Panc1 (cell line): ENCODE data around the gene PLEKHN1. TPM values are rescaled to one million over a fixed set of nuclear protein-coding genes. Genes with fewer than 3 reads are reported as not detected.

Experiments
- ATAC-seq: fragments of 200-7000 bp; cut with Tn5 transposase; 2 replicates; pipeline ENCODE4 v1.9.1; 2020; ENCODE audit warnings: mild to moderate bottlenecking, moderate library complexity
- BruUV-seq: library from RNA; stranded (reverse); fragments of 400-500 nt; replicated peaks from 2 replicates; lab custom pipeline; 2021; lab: Mats Ljungman, UMichigan
- CTCF ChIA-PET: fragments of 300-600 bp; sonication (Branson Sonifier 250); formaldehyde crosslinking; loops from one replicate; lab custom pipeline; 2022; ENCODE audit warnings: antibody characterized with exemption; lab: Charles Lee
- POLR2A ChIA-PET: fragments of 300-600 bp; sonication (Branson Sonifier 250); formaldehyde crosslinking; loops from one replicate; lab custom pipeline; 2022; ENCODE audit warnings: antibody characterized with exemption; lab: Charles Lee
- DNase-seq: peaks from one replicate; pipeline ENCODE4 v3.0.0-alpha.2; 2010; ENCODE audit warnings: low read depth, low spot score
- H3K27ac ChIP-seq: 2 replicates; pipeline ENCODE4 v1.5.1; 2011; ENCODE audit warnings: mild to moderate bottlenecking, low read length, inconsistent platforms
- H3K27me3 ChIP-seq: fragments of 200-500 bp; sonication (Bioruptor generic); 2 replicates; pipeline ENCODE4 v1.6.0; 2014; ENCODE audit warnings: low read length, inconsistent platforms; ENCODE audit not compliant: control insufficient read depth, insufficient read depth
- H3K36me3 ChIP-seq: fragments of 200-500 bp; sonication (Bioruptor generic); 2 replicates; pipeline ENCODE4 v1.5.1; 2014; ENCODE audit warnings: inconsistent platforms, mild to moderate bottlenecking, low read length, moderate library complexity; ENCODE audit not compliant: control insufficient read depth, insufficient read depth
- H3K4me1 ChIP-seq: 2 replicates; pipeline ENCODE4 v1.5.1; 2011; ENCODE audit warnings: inconsistent platforms, mild to moderate bottlenecking, low read length, moderate library complexity; ENCODE audit not compliant: control insufficient read depth, insufficient read depth
- H3K4me3 ChIP-seq, 2 experiments: 2 replicates each; pipeline ENCODE4 v1.5.1; 2011 to 2012; ENCODE audit warnings: low read depth in 2 of 2, low read length in 2 of 2, mild to moderate bottlenecking in 2 of 2, inconsistent platforms in 1 of 2, moderate library complexity in 1 of 2
- H3K9me3 ChIP-seq: fragments of 200-500 bp; sonication (Bioruptor generic); 2 replicates; pipeline ENCODE4 v1.5.1; 2014; ENCODE audit warnings: low read depth, mild to moderate bottlenecking, inconsistent platforms, low read length, moderate library complexity; ENCODE audit not compliant: control insufficient read depth, insufficient read depth
- POLR2AphosphoS5 ChIP-seq: IDR thresholded peaks from 2 replicates; pipeline ENCODE4 v1.6.1; 2012; ENCODE audit warnings: mild to moderate bottlenecking, low read depth, low read length, moderate library complexity
- SIN3A ChIP-seq: IDR thresholded peaks from 2 replicates; pipeline ENCODE4 v1.6.1; 2012; ENCODE audit warnings: low read depth, mild to moderate bottlenecking, low read length, moderate library complexity, borderline replicate concordance; ENCODE audit not compliant: insufficient read depth
- TCF7L2 ChIP-seq: IDR thresholded peaks from 2 replicates; pipeline ENCODE4 v1.6.1; 2011; ENCODE audit warnings: mild to moderate bottlenecking, low read depth, low read length, inconsistent platforms
- in situ Hi-C: cut with HindIII; loops from 2 replicates; pipeline ENCODE4 v1.10.0; 2016; ENCODE audit warnings: low sequenced_read_pairs, low pct_unique_long_range_greater_than_20kb
- intact Hi-C: fragments of 100-400 bp; cut with micrococcal nuclease; formaldehyde crosslinking; loops from one replicate; pipeline ENCODE4 v1.10.0; 2022; ENCODE audit not compliant: unreplicated experiment
- total RNA-seq: library from RNA; stranded (reverse); gene quantifications from one replicate; pipeline ENCODE4 v1.2.1, GENCODE V29; 2021; ENCODE audit not compliant: unreplicated experiment
- TF ChIP-seq, protein P1 (sequence below), 2 experiments: IDR thresholded peaks; 2 replicates each; pipeline ENCODE4 v1.6.1; 2011 to 2012; ENCODE audit warnings: low read depth in 2 of 2, control low read depth in 1 of 2, low read length in 1 of 2, mild to moderate bottlenecking in 1 of 2, moderate library complexity in 1 of 2; ENCODE audit not compliant: insufficient read depth in 1 of 2
- TF ChIP-seq, protein P2 (sequence below): fragments of 450-650 bp; IDR thresholded peaks from 2 replicates; pipeline ENCODE4 v1.5.1; 2017; ENCODE audit warnings: mild to moderate bottlenecking

Gene PLEKHN1
- total RNA-seq, 1 experiment from 2014 or later: 9.8 TPM

DNA sequence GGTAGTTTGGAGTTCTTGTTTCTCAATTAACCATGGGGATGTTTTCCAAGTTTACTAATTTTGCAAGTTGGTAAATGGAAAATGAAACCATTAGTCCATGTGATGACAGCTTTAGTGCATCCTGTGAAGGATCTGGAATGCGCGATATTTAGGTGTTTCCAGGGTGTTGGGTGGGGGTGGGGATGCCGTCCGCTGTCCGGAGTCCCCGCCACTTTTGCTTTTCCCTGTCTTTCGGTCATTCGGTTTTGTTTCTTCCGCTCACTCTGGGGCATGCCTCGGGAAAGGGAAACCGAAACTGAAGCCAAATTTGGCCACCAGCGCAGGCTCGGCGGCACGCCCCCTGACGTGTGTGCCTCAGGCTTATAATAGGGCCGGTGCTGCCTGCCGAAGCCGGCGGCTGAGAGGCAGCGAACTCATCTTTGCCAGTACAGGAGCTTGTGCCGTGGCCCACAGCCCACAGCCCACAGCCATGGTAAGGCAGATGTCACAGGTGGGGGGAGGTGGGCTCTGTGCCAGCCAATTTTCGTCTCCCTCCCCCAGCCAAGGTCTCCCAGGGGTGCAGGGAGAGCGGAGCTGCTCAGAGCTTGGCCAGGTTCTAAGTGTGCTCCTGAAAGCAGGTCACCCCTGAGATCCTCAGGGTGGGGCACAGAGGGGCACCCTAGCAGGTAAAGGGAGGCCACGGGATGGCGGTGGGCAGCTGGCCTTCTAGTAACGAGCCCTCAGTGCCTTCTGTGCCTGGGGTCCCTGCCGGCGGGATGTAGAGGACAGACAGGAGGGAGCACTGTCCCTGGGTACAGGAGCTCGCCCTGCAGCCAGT, 47.0 kb downstream of the PLEKHN1 start, which contains the start of gene ISG15:
TSS of gene ISG15 (plus strand) at position 393 of the 817 bp plus-strand sequence. CDS start at position 470, 77 bp downstream.
- POLR2A ChIA-PET: interaction anchor here (0.7 to 1.2 kb wide), 2 partner anchors 12 to 39 kb away, joined by 3 to 8 read pairs; no protein-coding TSS in a partner anchor
- no TSS peak for BruUV-seq
- in situ Hi-C loops: no loop called here

DNA sequence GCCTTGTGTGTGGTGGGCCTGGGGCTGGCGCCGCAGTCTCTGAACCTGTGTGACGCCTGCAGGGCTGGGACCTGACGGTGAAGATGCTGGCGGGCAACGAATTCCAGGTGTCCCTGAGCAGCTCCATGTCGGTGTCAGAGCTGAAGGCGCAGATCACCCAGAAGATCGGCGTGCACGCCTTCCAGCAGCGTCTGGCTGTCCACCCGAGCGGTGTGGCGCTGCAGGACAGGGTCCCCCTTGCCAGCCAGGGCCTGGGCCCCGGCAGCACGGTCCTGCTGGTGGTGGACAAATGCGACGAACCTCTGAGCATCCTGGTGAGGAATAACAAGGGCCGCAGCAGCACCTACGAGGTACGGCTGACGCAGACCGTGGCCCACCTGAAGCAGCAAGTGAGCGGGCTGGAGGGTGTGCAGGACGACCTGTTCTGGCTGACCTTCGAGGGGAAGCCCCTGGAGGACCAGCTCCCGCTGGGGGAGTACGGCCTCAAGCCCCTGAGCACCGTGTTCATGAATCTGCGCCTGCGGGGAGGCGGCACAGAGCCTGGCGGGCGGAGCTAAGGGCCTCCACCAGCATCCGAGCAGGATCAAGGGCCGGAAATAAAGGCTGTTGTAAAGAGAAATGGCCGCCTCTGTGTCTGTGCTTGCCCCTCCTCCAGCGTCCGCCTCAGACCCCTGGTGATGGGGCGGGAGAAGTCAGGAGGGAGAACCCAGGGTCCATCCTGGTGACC, 47.8 kb downstream of the PLEKHN1 start:
- Histone ChIP-seq H3K4me1 (peaks cover 10% of the 10 kb centered on the region), H3K27me3 (no peaks in the 10 kb centered on the region), H3K9me3 (no peaks in the 10 kb centered on the region), H3K36me3 (no peaks in the 10 kb centered on the region; the same call in 1 of the 2 replicates), H3K4me3 (peak overlapping the region; percentile 66 to 83), H3K27ac (peak overlapping the region; percentile 87)
- ChIA-PET POLR2A (interaction anchor here (0.6 to 1.2 kb wide), 2 partner anchors 13 to 78 kb away, joined by 3 to 8 read pairs; no protein-coding TSS in a partner anchor), CTCF (interaction anchor here (1.0 to 1.8 kb wide), 6 partner anchors 11 to 278 kb away, joined by 3 to 11 read pairs (median 4); no protein-coding TSS in a partner anchor)
- no peak for TF ChIP-seq TCF7L2
- TF ChIP-seq POLR2AphosphoS5: no peak
- 0 out of 2 replicates have a peak, but pooled peaks have one; percentile 52 for TF ChIP-seq SIN3A
- TF ChIP-seq, protein P1, sequence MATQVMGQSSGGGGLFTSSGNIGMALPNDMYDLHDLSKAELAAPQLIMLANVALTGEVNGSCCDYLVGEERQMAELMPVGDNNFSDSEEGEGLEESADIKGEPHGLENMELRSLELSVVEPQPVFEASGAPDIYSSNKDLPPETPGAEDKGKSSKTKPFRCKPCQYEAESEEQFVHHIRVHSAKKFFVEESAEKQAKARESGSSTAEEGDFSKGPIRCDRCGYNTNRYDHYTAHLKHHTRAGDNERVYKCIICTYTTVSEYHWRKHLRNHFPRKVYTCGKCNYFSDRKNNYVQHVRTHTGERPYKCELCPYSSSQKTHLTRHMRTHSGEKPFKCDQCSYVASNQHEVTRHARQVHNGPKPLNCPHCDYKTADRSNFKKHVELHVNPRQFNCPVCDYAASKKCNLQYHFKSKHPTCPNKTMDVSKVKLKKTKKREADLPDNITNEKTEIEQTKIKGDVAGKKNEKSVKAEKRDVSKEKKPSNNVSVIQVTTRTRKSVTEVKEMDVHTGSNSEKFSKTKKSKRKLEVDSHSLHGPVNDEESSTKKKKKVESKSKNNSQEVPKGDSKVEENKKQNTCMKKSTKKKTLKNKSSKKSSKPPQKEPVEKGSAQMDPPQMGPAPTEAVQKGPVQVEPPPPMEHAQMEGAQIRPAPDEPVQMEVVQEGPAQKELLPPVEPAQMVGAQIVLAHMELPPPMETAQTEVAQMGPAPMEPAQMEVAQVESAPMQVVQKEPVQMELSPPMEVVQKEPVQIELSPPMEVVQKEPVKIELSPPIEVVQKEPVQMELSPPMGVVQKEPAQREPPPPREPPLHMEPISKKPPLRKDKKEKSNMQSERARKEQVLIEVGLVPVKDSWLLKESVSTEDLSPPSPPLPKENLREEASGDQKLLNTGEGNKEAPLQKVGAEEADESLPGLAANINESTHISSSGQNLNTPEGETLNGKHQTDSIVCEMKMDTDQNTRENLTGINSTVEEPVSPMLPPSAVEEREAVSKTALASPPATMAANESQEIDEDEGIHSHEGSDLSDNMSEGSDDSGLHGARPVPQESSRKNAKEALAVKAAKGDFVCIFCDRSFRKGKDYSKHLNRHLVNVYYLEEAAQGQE (IDR thresholded peaks at IDR 0.05; ENCODE audit: insufficient read depth in 1 of 2, low read depth in 2 of 2, low read length in 1 of 2): no peak
- TF ChIP-seq, protein P2, sequence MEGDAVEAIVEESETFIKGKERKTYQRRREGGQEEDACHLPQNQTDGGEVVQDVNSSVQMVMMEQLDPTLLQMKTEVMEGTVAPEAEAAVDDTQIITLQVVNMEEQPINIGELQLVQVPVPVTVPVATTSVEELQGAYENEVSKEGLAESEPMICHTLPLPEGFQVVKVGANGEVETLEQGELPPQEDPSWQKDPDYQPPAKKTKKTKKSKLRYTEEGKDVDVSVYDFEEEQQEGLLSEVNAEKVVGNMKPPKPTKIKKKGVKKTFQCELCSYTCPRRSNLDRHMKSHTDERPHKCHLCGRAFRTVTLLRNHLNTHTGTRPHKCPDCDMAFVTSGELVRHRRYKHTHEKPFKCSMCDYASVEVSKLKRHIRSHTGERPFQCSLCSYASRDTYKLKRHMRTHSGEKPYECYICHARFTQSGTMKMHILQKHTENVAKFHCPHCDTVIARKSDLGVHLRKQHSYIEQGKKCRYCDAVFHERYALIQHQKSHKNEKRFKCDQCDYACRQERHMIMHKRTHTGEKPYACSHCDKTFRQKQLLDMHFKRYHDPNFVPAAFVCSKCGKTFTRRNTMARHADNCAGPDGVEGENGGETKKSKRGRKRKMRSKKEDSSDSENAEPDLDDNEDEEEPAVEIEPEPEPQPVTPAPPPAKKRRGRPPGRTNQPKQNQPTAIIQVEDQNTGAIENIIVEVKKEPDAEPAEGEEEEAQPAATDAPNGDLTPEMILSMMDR: no peak
- in situ Hi-C loops: no loop called here
- DNase-seq: no peak
- ATAC-seq: peak; percentile 69
- intact Hi-C loops: loop anchor here (10.0 kb wide), 1 partner anchor 51 kb away; no protein-coding TSS in a partner anchor
- BruUV-seq: TSS peak; percentile 100

More for the DNA sequence above, 47.0 kb downstream of the PLEKHN1 start, which contains the start of gene ISG15:
- intact Hi-C loops: loop anchor here (10.0 kb wide), 1 partner anchor 51 kb away; no protein-coding TSS in a partner anchor
- Histone ChIP-seq H3K4me3 (peak within 1 kb of the TSS; percentile 66 to 83), H3K36me3 (no peaks in the 10 kb centered on the region; the same call in 1 of the 2 replicates), H3K4me1 (peaks cover 10% of the 10 kb centered on the region), H3K27me3 (no peaks in the 10 kb centered on the region), H3K27ac (peak within 1 kb of the TSS; percentile 87), H3K9me3 (no peaks in the 10 kb centered on the region)
- ATAC-seq: peak; percentile 89
- peak; percentile 67 for DNase-seq
- CTCF ChIA-PET: interaction anchor here (0.7 to 1.8 kb wide), 5 partner anchors 11 to 279 kb away, joined by 3 to 11 read pairs (median 5); no protein-coding TSS in a partner anchor
- TF ChIP-seq TCF7L2 (no peak), POLR2AphosphoS5 (peak; percentile 56; the same call in 1 of the 2 replicates), SIN3A (peak; percentile 69; the same call in 1 of the 2 replicates)
- TF ChIP-seq, protein P1 (IDR thresholded peaks at IDR 0.05; ENCODE audit: insufficient read depth in 1 of 2, low read depth in 2 of 2, low read length in 1 of 2): no peak
- TF ChIP-seq, protein P2: no peak
